H9 (cell line): ENCODE results near the gene CELF5. TPM values are rescaled to one million over a fixed set of nuclear protein-coding genes. Genes with fewer than 3 reads are reported as not detected.

Experiments
- DNase-seq: peaks from one replicate; pipeline ENCODE4 v3.0.0-alpha.2; 2017
- H2AFZ ChIP-seq: one replicate; pipeline ENCODE4 v1.6.1; 2013; ENCODE audit warnings: mild to moderate bottlenecking, low read length, control low read depth, moderate library complexity
- H2AK5ac ChIP-seq: 2 replicates; pipeline ENCODE4 v1.6.1; 2013; ENCODE audit warnings: low read length, control low read depth, mixed read lengths; ENCODE audit not compliant: insufficient read length
- H2BK120ac ChIP-seq: one replicate; pipeline ENCODE4 v1.6.1; 2013; ENCODE audit warnings: low read depth, mild to moderate bottlenecking, low read length, control low read depth, inconsistent platforms; ENCODE audit not compliant: poor library complexity, severe bottlenecking
- H2BK12ac ChIP-seq: 2 replicates; pipeline ENCODE4 v1.6.1; 2013; ENCODE audit warnings: low read length, control low read depth, mixed read lengths, low read depth; ENCODE audit not compliant: insufficient read length
- H2BK15ac ChIP-seq: 2 replicates; pipeline ENCODE4 v1.6.1; 2013; ENCODE audit warnings: low read depth, low read length, control low read depth
- H2BK20ac ChIP-seq: one replicate; pipeline ENCODE4 v1.6.1; 2013; ENCODE audit warnings: low read depth, mild to moderate bottlenecking, low read length, control low read depth, inconsistent platforms; ENCODE audit not compliant: poor library complexity, severe bottlenecking
- H2BK5ac ChIP-seq: 2 replicates; pipeline ENCODE4 v1.6.1; 2013; ENCODE audit warnings: low read length, control low read depth, mixed read lengths; ENCODE audit not compliant: insufficient read length
- H3K14ac ChIP-seq: 2 replicates; pipeline ENCODE4 v1.6.1; 2013; ENCODE audit warnings: low read length, control low read depth; ENCODE audit not compliant: insufficient read depth
- H3K18ac ChIP-seq: 2 replicates; pipeline ENCODE4 v1.6.1; 2013; ENCODE audit warnings: low read depth, mild to moderate bottlenecking, mixed read lengths, low read length, control low read depth; ENCODE audit not compliant: insufficient read length
- H3K23ac ChIP-seq: 2 replicates; pipeline ENCODE4 v1.6.1; 2013; ENCODE audit warnings: low read length, control low read depth, mixed read lengths, low read depth; ENCODE audit not compliant: insufficient read length
- H3K23me2 ChIP-seq: 2 replicates; pipeline ENCODE4 v1.6.1; 2013; ENCODE audit warnings: low read depth, mild to moderate bottlenecking, mixed read lengths, low read length, control low read depth; ENCODE audit not compliant: insufficient read length, poor library complexity, severe bottlenecking
- H3K27ac ChIP-seq: 2 replicates; pipeline ENCODE4 v1.5.1; 2013; ENCODE audit warnings: low read length, control low read depth, mixed read lengths, low read depth; ENCODE audit not compliant: insufficient read length
- H3K27me3 ChIP-seq: 2 replicates; pipeline ENCODE4 v1.6.1; 2013; ENCODE audit warnings: low read length, control low read depth, inconsistent platforms; ENCODE audit not compliant: insufficient read depth
- H3K4ac ChIP-seq: 2 replicates; pipeline ENCODE4 v1.6.1; 2013; ENCODE audit warnings: low read depth, mild to moderate bottlenecking, control low read depth, inconsistent platforms, low read length, moderate library complexity
- H3K4me1 ChIP-seq: 2 replicates; pipeline ENCODE4 v1.6.1; 2013; ENCODE audit warnings: low read length, control low read depth, inconsistent platforms; ENCODE audit not compliant: insufficient read depth
- H3K4me2 ChIP-seq: 2 replicates; pipeline ENCODE4 v1.6.1; 2013; ENCODE audit warnings: low read length, control low read depth, mixed read lengths; ENCODE audit not compliant: insufficient read length, insufficient read depth
- H3K56ac ChIP-seq: 2 replicates; pipeline ENCODE4 v1.6.1; 2013; ENCODE audit warnings: low read depth, mild to moderate bottlenecking, mixed read lengths, low read length, control low read depth; ENCODE audit not compliant: insufficient read length
- H3K79me1 ChIP-seq: 2 replicates; pipeline ENCODE4 v1.6.1; 2013; ENCODE audit warnings: low read depth, mild to moderate bottlenecking, moderate library complexity, low read length, control low read depth, inconsistent platforms; ENCODE audit not compliant: insufficient read depth, poor library complexity, severe bottlenecking
- H3K79me2 ChIP-seq: 2 replicates; pipeline ENCODE4 v1.6.1; 2013; ENCODE audit warnings: low read length, control low read depth, inconsistent platforms; ENCODE audit not compliant: insufficient read depth
- H3K9ac ChIP-seq: 2 replicates; pipeline ENCODE4 v1.6.1; 2013; ENCODE audit warnings: low read length, control low read depth, mixed read lengths; ENCODE audit not compliant: insufficient read length; ENCODE audit errors: extremely low read depth
- H3K9me3 ChIP-seq: one replicate; pipeline ENCODE4 v1.6.1; 2013; ENCODE audit warnings: low read depth, low read length, inconsistent platforms; ENCODE audit not compliant: control insufficient read depth
- H3T11ph ChIP-seq: one replicate; pipeline ENCODE4 v1.6.1; 2013; ENCODE audit warnings: mild to moderate bottlenecking, low read length, control low read depth, inconsistent platforms
- H4K20me1 ChIP-seq: one replicate; pipeline ENCODE4 v1.6.1; 2013; ENCODE audit not compliant: control insufficient read depth, insufficient read length, insufficient read depth
- H4K5ac ChIP-seq: 2 replicates; pipeline ENCODE4 v1.6.1; 2013; ENCODE audit warnings: low read depth, mild to moderate bottlenecking, mixed read lengths, low read length, control low read depth; ENCODE audit not compliant: insufficient read length
- H4K8ac ChIP-seq: replicated peaks from 2 replicates; pipeline ENCODE4 v1.6.1; 2013; ENCODE audit warnings: low read length, control low read depth, mixed read lengths, low read depth; ENCODE audit not compliant: insufficient read length
- H4K91ac ChIP-seq: 2 replicates; pipeline ENCODE4 v1.6.1; 2013; ENCODE audit warnings: low read depth, mild to moderate bottlenecking, moderate library complexity, mixed read lengths, low read length, control low read depth; ENCODE audit not compliant: insufficient read length
- H3K27ac Mint-ChIP-seq, 3 experiments: 2 replicates in 2 of 3; 3 replicates in 1 of 3; pipeline ENCODE4 v1.8.0; 2020 to 2021; ENCODE audit warnings: mixed read lengths in 3 of 3, mild to moderate bottlenecking in 1 of 3, moderate library complexity in 1 of 3
- H3K27me3 Mint-ChIP-seq: 2 replicates; pipeline ENCODE4 v1.8.0; 2021; ENCODE audit warnings: low read depth, mild to moderate bottlenecking, moderate library complexity, mixed read lengths
- H3K36me3 Mint-ChIP-seq, 3 experiments: 2 replicates in 2 of 3; 3 replicates in 1 of 3; pipeline ENCODE4 v1.8.0; 2020 to 2021; ENCODE audit warnings: low read depth in 3 of 3, mixed read lengths in 3 of 3; ENCODE audit not compliant: insufficient read depth in 1 of 3
- H3K4me1 Mint-ChIP-seq, 2 experiments: 2 replicates each; pipeline ENCODE4 v1.8.0; 2020; ENCODE audit warnings: mixed read lengths in 2 of 2
- H3K4me3 Mint-ChIP-seq, 2 experiments: 2 replicates in 1 of 2; 3 replicates in 1 of 2; pipeline ENCODE4 v1.8.0; 2020 to 2021; ENCODE audit warnings: mild to moderate bottlenecking in 2 of 2, mixed read lengths in 2 of 2, moderate library complexity in 1 of 2
- H3K9me3 Mint-ChIP-seq, 2 experiments: 2 replicates in 1 of 2; 3 replicates in 1 of 2; pipeline ENCODE4 v1.8.0; 2020; ENCODE audit warnings: mild to moderate bottlenecking in 2 of 2, mixed read lengths in 2 of 2, moderate library complexity in 1 of 2
- WGBS: extraction: QIAGEN DNeasy Blood & Tissue Kit; methylation state at CpG from one replicate; pipeline ENCODE4 v1.1.7; 2013; ENCODE audit warnings: missing lambda C conversion rate, low lambda C conversion rate, mixed read lengths; ENCODE audit not compliant: insufficient read length; ENCODE audit errors: extremely low coverage; 5-methylcytosine and 5-hydroxymethylcytosine counted together
- total RNA-seq: library from RNA; stranded (reverse); gene quantifications from 2 replicates; pipeline ENCODE4 v1.2.1, GENCODE V29; 2021
- TF ChIP-seq, protein P1 (sequence below): fragments of 200-600 bp; sonication (generic); conservative IDR thresholded peaks from 3 replicates; pipeline ENCODE4 v1.8.0; 2021; ENCODE audit warnings: antibody characterized with exemption, mild to moderate bottlenecking

Gene CELF5
- total RNA-seq, 1 experiment from 2014 or later = 4.8 TPM

DNA sequence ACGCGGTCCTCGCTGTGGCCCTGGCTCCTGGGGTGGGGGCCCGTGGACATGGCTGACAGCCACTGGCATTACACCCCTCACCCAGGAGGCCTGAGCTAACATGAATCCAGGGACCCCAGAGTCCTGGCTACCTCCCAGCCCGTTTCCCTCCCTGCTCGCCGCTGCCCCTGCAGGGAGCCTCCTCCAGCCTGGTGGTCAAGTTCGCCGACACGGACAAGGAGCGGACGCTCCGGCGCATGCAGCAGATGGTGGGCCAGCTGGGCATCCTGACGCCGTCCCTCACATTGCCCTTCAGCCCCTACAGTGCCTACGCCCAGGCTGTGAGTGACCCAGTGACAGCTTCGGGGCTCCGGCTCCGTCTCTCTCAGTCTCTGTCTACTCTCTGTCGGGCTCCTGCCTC, 56.6 kb downstream of the CELF5 start:
- H3K4ac ChIP-seq = no peak overlapping the region
- no peak overlapping the region for H3K23ac ChIP-seq
- no peak overlapping the region for H3K56ac ChIP-seq
- no peak overlapping the region for H4K8ac ChIP-seq
- H4K91ac ChIP-seq = no peak overlapping the region
- H2AK5ac ChIP-seq = no peak overlapping the region
- Mint-ChIP-seq H3K4me3 (no peak overlapping the region), H3K4me1 (peaks cover 9 to 18% of the 10 kb centered on the region in 2 experiments), H3K36me3 (peaks cover 0 to 8% (median 8%) of the 10 kb centered on the region in 3 experiments; a peak in 2 of 7 replicates), H3K27ac (no peak overlapping the region), H3K27me3 (peaks cover 7% of the 10 kb centered on the region), H3K9me3 (no peaks in the 10 kb centered on the region)
- H3K23me2 ChIP-seq = peaks cover 4% of the 10 kb centered on the region
- no peaks in the 10 kb centered on the region for H4K20me1 ChIP-seq
- no peak overlapping the region for H2BK15ac ChIP-seq
- no peak overlapping the region for H3K9ac ChIP-seq
- H2BK12ac ChIP-seq = no peak overlapping the region
- no peak for DNase-seq
- H2AFZ ChIP-seq = no peak overlapping the region
- no peak overlapping the region for H3K18ac ChIP-seq
- no CpG with 5 or more reads among the region's 21 CpGs for WGBS
- no peak overlapping the region for H2BK120ac ChIP-seq
- H3K4me2 ChIP-seq = no peak overlapping the region
- H3K27ac ChIP-seq = no peak overlapping the region
- no peak overlapping the region for H3K14ac ChIP-seq
- no peaks in the 10 kb centered on the region for H3K9me3 ChIP-seq
- H2BK20ac ChIP-seq = no peak overlapping the region
- H4K5ac ChIP-seq = no peak overlapping the region
- 0 out of 2 replicates have a peak, but pooled peaks cover 3% of the 10 kb centered on the region for H3K4me1 ChIP-seq
- H2BK5ac ChIP-seq = no peak overlapping the region
- H3T11ph ChIP-seq = no peak overlapping the region
- H3K79me1 ChIP-seq = no peaks in the 10 kb centered on the region
- TF ChIP-seq, protein P1, sequence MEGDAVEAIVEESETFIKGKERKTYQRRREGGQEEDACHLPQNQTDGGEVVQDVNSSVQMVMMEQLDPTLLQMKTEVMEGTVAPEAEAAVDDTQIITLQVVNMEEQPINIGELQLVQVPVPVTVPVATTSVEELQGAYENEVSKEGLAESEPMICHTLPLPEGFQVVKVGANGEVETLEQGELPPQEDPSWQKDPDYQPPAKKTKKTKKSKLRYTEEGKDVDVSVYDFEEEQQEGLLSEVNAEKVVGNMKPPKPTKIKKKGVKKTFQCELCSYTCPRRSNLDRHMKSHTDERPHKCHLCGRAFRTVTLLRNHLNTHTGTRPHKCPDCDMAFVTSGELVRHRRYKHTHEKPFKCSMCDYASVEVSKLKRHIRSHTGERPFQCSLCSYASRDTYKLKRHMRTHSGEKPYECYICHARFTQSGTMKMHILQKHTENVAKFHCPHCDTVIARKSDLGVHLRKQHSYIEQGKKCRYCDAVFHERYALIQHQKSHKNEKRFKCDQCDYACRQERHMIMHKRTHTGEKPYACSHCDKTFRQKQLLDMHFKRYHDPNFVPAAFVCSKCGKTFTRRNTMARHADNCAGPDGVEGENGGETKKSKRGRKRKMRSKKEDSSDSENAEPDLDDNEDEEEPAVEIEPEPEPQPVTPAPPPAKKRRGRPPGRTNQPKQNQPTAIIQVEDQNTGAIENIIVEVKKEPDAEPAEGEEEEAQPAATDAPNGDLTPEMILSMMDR = no peak
- no peaks in the 10 kb centered on the region for H3K27me3 ChIP-seq
- H3K79me2 ChIP-seq = no peaks in the 10 kb centered on the region
